ENCODE measurements around the gene SPATA9.

DNA sequence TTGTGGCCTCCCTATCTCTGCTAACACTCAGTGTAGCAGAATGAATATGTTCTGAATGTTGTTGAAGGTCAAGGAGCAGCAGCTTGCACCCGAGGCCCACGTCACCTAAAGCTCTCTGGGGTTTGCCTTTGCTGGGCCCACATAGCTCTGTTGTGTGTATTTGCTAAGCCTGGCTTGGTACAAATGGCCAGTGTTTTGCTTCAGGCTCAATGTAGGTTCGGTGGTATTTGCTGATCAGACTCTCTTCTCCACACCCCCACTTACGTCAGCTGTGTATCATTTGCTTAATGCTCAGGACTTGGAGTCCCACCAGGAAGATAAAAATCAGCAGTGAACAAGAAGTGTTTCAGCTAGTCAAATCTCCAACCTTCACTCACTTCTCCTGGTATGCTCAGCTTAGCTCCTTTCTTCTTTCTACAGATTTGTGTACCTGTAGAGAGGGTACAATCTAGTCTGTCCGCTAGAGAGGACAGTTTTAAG is 41.0 kb downstream of the SPATA9 start:
- TF ChIP-seq, protein P1, sequence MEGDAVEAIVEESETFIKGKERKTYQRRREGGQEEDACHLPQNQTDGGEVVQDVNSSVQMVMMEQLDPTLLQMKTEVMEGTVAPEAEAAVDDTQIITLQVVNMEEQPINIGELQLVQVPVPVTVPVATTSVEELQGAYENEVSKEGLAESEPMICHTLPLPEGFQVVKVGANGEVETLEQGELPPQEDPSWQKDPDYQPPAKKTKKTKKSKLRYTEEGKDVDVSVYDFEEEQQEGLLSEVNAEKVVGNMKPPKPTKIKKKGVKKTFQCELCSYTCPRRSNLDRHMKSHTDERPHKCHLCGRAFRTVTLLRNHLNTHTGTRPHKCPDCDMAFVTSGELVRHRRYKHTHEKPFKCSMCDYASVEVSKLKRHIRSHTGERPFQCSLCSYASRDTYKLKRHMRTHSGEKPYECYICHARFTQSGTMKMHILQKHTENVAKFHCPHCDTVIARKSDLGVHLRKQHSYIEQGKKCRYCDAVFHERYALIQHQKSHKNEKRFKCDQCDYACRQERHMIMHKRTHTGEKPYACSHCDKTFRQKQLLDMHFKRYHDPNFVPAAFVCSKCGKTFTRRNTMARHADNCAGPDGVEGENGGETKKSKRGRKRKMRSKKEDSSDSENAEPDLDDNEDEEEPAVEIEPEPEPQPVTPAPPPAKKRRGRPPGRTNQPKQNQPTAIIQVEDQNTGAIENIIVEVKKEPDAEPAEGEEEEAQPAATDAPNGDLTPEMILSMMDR (conservative IDR thresholded peaks at IDR 0.05 in 1 of 2, IDR thresholded peaks at IDR 0.05 in 1 of 2; ENCODE audit: extremely low read depth in 1 of 2, insufficient read depth in 1 of 2, low read depth in 1 of 2, low read length in 2 of 2) = no peak
- TF ChIP-seq EZH2 (IDR thresholded peaks at IDR 0.05; ENCODE audit: borderline replicate concordance, low read length) = no peak

All from mammary epithelial cell (primary cell).